GM12878 (cell line): ENCODE data around the gene GPR141. TPM values are rescaled to one million over a fixed set of nuclear protein-coding genes. Genes with fewer than 3 reads are reported as not detected.

Source experiments
- ATAC-seq: fragments of 200-7000 bp; cut with Tn5 transposase; 3 replicates; pipeline ENCODE4 v1.9.1; 2020; ENCODE audit warnings: mild to moderate bottlenecking, moderate library complexity
- BruUV-seq: library from RNA; stranded (reverse); fragments of 400-500 nt; replicated peaks from 2 replicates; lab custom pipeline; 2021; lab: Mats Ljungman, UMichigan
- CTCF ChIA-PET: fragments of 300-600 bp; sonication (Branson Sonifier 250); formaldehyde crosslinking; extraction: SDS; loops from one replicate; lab custom pipeline; 2021; ENCODE audit warnings: inconsistent platforms; lab: Yijun Ruan, JAX
- POLR2A ChIA-PET: fragments of 350-600 bp; formaldehyde crosslinking; extraction: SDS; loops from one replicate; lab custom pipeline; 2021; ENCODE audit warnings: inconsistent platforms; lab: Charles Lee
- RAD21 ChIA-PET: fragments of 300-600 bp; sonication (Branson Sonifier 250); formaldehyde crosslinking; loops from one replicate; lab custom pipeline; 2023; ENCODE audit warnings: antibody characterized with exemption; ENCODE audit not compliant: unreplicated experiment; lab: Charles Lee
- SMC1A ChIA-PET: fragments of 300-600 bp; sonication (Branson Sonifier 250); formaldehyde crosslinking; loops from one replicate; lab custom pipeline; 2023; ENCODE audit not compliant: unreplicated experiment, uncharacterized antibody; lab: Charles Lee
- DNase-seq: peaks from one replicate; pipeline ENCODE4 v3.0.0-alpha.2; 2011; ENCODE audit warnings: low read depth, low spot score
- FAIRE-seq: peaks from 3 replicates; lab custom pipeline; 2011; peaks lifted over from hg19 to GRCh38; lab: Jason Lieb, UNC
- H2AFZ ChIP-seq: 2 replicates; pipeline ENCODE4 v1.6.0; 2011; ENCODE audit warnings: low read depth, low read length, control low read depth; ENCODE audit not compliant: control insufficient read depth
- H3K27ac ChIP-seq: 2 replicates; pipeline ENCODE4 v1.5.1; 2011; ENCODE audit warnings: control low read depth; ENCODE audit not compliant: control insufficient read depth, insufficient read depth
- H3K27me3 ChIP-seq, 2 experiments: replicated peaks in 1 of 2; 2 replicates each; pipeline versions ENCODE4 v1.6.0 to v1.6.1; 2011; ENCODE audit warnings: low read length in 1 of 2; ENCODE audit not compliant: control insufficient read depth in 2 of 2, insufficient read depth in 2 of 2
- H3K36me3 ChIP-seq, 2 experiments: 2 replicates each; pipeline ENCODE4 v1.5.1; 2011; ENCODE audit warnings: low read length in 1 of 2; ENCODE audit not compliant: control insufficient read depth in 2 of 2, insufficient read depth in 2 of 2
- H3K4me1 ChIP-seq: 2 replicates; pipeline ENCODE4 v1.6.1; 2011; ENCODE audit warnings: mild to moderate bottlenecking, low read length, moderate library complexity, mixed read lengths; ENCODE audit not compliant: control insufficient read depth, insufficient read depth
- H3K4me2 ChIP-seq: 2 replicates; pipeline ENCODE4 v1.6.0; 2011; ENCODE audit warnings: control low read depth; ENCODE audit not compliant: control insufficient read depth, insufficient read depth
- H3K4me3 ChIP-seq: fragments of 200-600 bp; sonication (generic); 2 replicates; pipeline ENCODE4 v1.5.1; 2016
- H3K79me2 ChIP-seq: 2 replicates; pipeline ENCODE4 v1.6.0; 2011; ENCODE audit warnings: low read length; ENCODE audit not compliant: control insufficient read depth, insufficient read depth
- H3K9ac ChIP-seq: 2 replicates; pipeline ENCODE4 v1.8.0; 2011; ENCODE audit warnings: low read length, control low read depth, mixed read lengths; ENCODE audit not compliant: control insufficient read depth, insufficient read depth
- H3K9me3 ChIP-seq: replicated peaks from 3 replicates; pipeline ENCODE4 v1.5.1; 2011; ENCODE audit warnings: mild to moderate bottlenecking, low read length; ENCODE audit not compliant: control insufficient read depth, insufficient read depth
- H4K20me1 ChIP-seq: 2 replicates; pipeline ENCODE4 v1.6.0; 2011; ENCODE audit not compliant: control insufficient read depth, insufficient read depth
- BACH1 ChIP-seq: fragments of 450-650 bp; IDR thresholded peaks from 2 replicates; pipeline ENCODE4 v1.6.1; 2017; ENCODE audit warnings: mild to moderate bottlenecking, borderline replicate concordance
- BMI1 ChIP-seq: fragments of 450-650 bp; IDR thresholded peaks from 2 replicates; pipeline ENCODE4 v1.6.1; 2016; ENCODE audit warnings: mild to moderate bottlenecking, moderate library complexity, borderline replicate concordance
- CBFB ChIP-seq: IDR thresholded peaks from 2 replicates; pipeline ENCODE4 v1.6.1; 2016; ENCODE audit warnings: antibody characterized with exemption, low read depth
- CHD2 ChIP-seq: IDR thresholded peaks from 2 replicates; pipeline ENCODE4 v1.6.1; 2011; ENCODE audit warnings: low read depth, low read length, improper control_type of control experiment, borderline replicate concordance
- MYC ChIP-seq: IDR thresholded peaks from 2 replicates; pipeline ENCODE4 v1.6.1; 2011; ENCODE audit warnings: mild to moderate bottlenecking, low read length, moderate library complexity, inconsistent platforms; ENCODE audit not compliant: insufficient read depth, insufficient replicate concordance, insufficient read length, severe bottlenecking
- SREBF2 ChIP-seq: IDR thresholded peaks from 2 replicates; pipeline ENCODE4 v1.6.1; 2012; ENCODE audit warnings: mild to moderate bottlenecking, low read length
- WGBS: methylation state at CpG from one replicate; pipeline ENCODE4 v1.1.6; 2016; ENCODE audit warnings: low lambda C conversion rate; ENCODE audit not compliant: insufficient replicate concordance, insufficient coverage; ENCODE audit errors: missing lambda C conversion rate; 5-methylcytosine and 5-hydroxymethylcytosine counted together
- in situ Hi-C: fragments of 300-500 bp; cut with MboI; formaldehyde crosslinking; loops from 9 replicates; pipeline ENCODE4 v1.14.3; 2018; ENCODE audit warnings: mixed read lengths
- intact Hi-C: fragments of 100-400 bp; cut with micrococcal nuclease; formaldehyde crosslinking; loops from one replicate; pipeline ENCODE4 v1.14.2; 2022; ENCODE audit not compliant: unreplicated experiment
- polyA plus RNA-seq, 11 experiments: library from polyadenylated mRNA; depleted of rRNA in 4 of 11; unstranded in 6 of 11; stranded (reverse) in 5 of 11; fragments of >200 nt; fragmentation: Nextera tagmentation in 4 of 11; fragmentation: Illumina TruSeq in 1 of 11; extraction: Ambion mirVana in 4 of 11; extraction: Trizol in 1 of 11; gene quantifications; 1 replicate in 1 of 11; 2 replicates in 10 of 11; pipeline versions ENCODE4 v1.2.1 to v1.2.3, GENCODE V29; 2011 to 2016; ENCODE audit warnings: inconsistent platforms in 2 of 11, missing spikeins in 2 of 11, low read depth in 1 of 11
- total RNA-seq, 4 experiments: library from RNA; depleted of rRNA in 3 of 4; stranded (reverse); fragments of >200 nt in 3 of 4; fragmentation: Illumina TruSeq in 1 of 4; extraction: Trizol in 1 of 4; gene quantifications; 2 replicates each; pipeline versions ENCODE4 v1.2.1 to v1.2.3, GENCODE V29; 2013 to 2021
- TF ChIP-seq, protein P1 (sequence below): fragments of 450-650 bp; IDR thresholded peaks from 2 replicates; pipeline ENCODE4 v1.6.1; 2016; ENCODE audit warnings: mild to moderate bottlenecking, moderate library complexity, borderline replicate concordance
- TF ChIP-seq, protein P2 (sequence below): IDR thresholded peaks from 2 replicates; pipeline ENCODE4 v1.6.1; 2011; ENCODE audit warnings: borderline replicate concordance, low read depth, mild to moderate bottlenecking, moderate library complexity, low read length; ENCODE audit not compliant: insufficient read depth, poor library complexity, severe bottlenecking
- TF ChIP-seq, protein P3 (sequence below), 3 experiments: IDR thresholded peaks in 2 of 3; conservative IDR thresholded peaks in 1 of 3; 2 replicates each; pipeline ENCODE4 v1.5.1; 2011; ENCODE audit warnings: low read depth in 3 of 3, low read length in 3 of 3, mild to moderate bottlenecking in 3 of 3, control low read depth in 2 of 3, moderate library complexity in 2 of 3, inconsistent platforms in 1 of 3, mixed read lengths in 1 of 3; ENCODE audit not compliant: control insufficient read depth in 2 of 3, insufficient read depth in 1 of 3; ENCODE audit errors: extremely low read depth in 1 of 3
- TF ChIP-seq, protein P4 (sequence below): fragments of 450-650 bp; formaldehyde crosslinking; IDR thresholded peaks from 2 replicates; pipeline ENCODE4 v1.4.0; 2022; ENCODE audit warnings: mild to moderate bottlenecking, moderate library complexity

The GPR141 gene
- total and polyA plus RNA-seq, 10 of the 15 experiments (the other 5 are each of a cell fraction or from before 2014, with no cell fraction given) = 0.56 to 3.9 (median 1.2) TPM

DNA sequence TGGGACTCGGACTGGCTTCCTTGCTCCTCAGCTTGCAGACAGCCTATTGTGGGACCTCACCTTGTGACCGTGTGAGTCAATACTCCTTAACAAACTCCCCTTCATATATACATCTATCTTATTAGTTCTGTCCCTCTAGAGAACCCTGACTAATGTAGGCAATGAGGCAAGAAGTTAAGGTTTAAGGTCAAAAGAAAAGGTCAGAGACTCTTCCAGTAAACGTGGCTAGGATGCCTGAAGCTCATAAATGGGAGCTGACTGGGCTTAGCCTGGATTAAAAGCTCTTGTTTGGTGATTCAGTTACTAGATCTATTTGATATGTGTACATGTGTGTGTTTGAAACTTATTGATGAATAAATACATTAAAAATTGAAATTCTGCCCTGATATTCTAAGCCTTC, 10.6 kb upstream of the GPR141 start (continued):
- TF ChIP-seq, protein P1, sequence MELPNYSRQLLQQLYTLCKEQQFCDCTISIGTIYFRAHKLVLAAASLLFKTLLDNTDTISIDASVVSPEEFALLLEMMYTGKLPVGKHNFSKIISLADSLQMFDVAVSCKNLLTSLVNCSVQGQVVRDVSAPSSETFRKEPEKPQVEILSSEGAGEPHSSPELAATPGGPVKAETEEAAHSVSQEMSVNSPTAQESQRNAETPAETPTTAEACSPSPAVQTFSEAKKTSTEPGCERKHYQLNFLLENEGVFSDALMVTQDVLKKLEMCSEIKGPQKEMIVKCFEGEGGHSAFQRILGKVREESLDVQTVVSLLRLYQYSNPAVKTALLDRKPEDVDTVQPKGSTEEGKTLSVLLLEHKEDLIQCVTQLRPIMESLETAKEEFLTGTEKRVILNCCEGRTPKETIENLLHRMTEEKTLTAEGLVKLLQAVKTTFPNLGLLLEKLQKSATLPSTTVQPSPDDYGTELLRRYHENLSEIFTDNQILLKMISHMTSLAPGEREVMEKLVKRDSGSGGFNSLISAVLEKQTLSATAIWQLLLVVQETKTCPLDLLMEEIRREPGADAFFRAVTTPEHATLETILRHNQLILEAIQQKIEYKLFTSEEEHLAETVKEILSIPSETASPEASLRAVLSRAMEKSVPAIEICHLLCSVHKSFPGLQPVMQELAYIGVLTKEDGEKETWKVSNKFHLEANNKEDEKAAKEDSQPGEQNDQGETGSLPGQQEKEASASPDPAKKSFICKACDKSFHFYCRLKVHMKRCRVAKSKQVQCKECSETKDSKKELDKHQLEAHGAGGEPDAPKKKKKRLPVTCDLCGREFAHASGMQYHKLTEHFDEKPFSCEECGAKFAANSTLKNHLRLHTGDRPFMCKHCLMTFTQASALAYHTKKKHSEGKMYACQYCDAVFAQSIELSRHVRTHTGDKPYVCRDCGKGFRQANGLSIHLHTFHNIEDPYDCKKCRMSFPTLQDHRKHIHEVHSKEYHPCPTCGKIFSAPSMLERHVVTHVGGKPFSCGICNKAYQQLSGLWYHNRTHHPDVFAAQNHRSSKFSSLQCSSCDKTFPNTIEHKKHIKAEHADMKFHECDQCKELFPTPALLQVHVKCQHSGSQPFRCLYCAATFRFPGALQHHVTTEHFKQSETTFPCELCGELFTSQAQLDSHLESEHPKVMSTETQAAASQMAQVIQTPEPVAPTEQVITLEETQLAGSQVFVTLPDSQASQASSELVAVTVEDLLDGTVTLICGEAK = no peak

DNA sequence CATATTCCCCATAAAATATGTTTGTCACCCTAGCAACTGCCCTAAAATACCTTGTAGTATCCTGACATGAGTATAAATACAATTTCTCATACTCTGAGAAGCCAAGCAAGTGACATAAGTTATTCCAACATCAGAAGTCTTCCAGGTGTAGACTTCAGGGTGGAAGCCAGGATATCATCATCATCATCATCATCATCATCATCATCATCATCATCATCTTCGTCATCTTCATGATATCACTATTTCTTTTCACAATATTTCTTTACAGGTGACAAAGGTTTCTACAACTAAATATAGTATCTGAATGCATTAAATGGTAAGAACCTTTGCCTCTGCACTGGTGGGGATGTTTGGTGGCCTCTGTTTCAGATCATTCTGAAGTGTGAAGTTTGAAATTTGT, 10.0 kb upstream of the GPR141 start:
- Histone ChIP-seq H3K36me3 (no peaks in the 10 kb centered on the region), H3K9ac (no peak overlapping the region), H2AFZ (no peak overlapping the region), H3K4me3 (no peak overlapping the region), H3K27ac (no peak overlapping the region), H3K79me2 (no peaks in the 10 kb centered on the region), H3K27me3 (no peaks in the 10 kb centered on the region), H3K4me2 (no peak overlapping the region), H3K9me3 (no peaks in the 10 kb centered on the region; the same call in 2 of the 3 replicates), H4K20me1 (no peaks in the 10 kb centered on the region), H3K4me1 (peaks cover 4% of the 10 kb centered on the region)
- SMC1A ChIA-PET = no interaction called here
- ATAC-seq (no peak), DNase-seq (no peak), FAIRE-seq (no peak)
- POLR2A ChIA-PET = no interaction called here
- intact Hi-C loops = no loop called here
- no TSS peak for BruUV-seq
- RAD21 ChIA-PET = no interaction called here
- CTCF ChIA-PET = interaction anchor here (0.9 to 2.1 kb wide), 4 partner anchors 10 to 78 kb away, joined by 3 to 8 read pairs (median 3); partner anchors contain the start of gene GPR141
- in situ Hi-C loops = no loop called here
- WGBS = 54% methylated on average over 1 of the region's 1 CpG
- TF ChIP-seq SREBF2 = no peak
- TF ChIP-seq BMI1 = no peak
- no peak for TF ChIP-seq CHD2
- TF ChIP-seq MYC = no peak
- TF ChIP-seq, protein P2, sequence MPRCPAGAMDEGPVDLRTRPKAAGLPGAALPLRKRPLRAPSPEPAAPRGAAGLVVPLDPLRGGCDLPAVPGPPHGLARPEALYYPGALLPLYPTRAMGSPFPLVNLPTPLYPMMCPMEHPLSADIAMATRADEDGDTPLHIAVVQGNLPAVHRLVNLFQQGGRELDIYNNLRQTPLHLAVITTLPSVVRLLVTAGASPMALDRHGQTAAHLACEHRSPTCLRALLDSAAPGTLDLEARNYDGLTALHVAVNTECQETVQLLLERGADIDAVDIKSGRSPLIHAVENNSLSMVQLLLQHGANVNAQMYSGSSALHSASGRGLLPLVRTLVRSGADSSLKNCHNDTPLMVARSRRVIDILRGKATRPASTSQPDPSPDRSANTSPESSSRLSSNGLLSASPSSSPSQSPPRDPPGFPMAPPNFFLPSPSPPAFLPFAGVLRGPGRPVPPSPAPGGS = no peak
- TF ChIP-seq BACH1 = no peak
- TF ChIP-seq, protein P3, sequence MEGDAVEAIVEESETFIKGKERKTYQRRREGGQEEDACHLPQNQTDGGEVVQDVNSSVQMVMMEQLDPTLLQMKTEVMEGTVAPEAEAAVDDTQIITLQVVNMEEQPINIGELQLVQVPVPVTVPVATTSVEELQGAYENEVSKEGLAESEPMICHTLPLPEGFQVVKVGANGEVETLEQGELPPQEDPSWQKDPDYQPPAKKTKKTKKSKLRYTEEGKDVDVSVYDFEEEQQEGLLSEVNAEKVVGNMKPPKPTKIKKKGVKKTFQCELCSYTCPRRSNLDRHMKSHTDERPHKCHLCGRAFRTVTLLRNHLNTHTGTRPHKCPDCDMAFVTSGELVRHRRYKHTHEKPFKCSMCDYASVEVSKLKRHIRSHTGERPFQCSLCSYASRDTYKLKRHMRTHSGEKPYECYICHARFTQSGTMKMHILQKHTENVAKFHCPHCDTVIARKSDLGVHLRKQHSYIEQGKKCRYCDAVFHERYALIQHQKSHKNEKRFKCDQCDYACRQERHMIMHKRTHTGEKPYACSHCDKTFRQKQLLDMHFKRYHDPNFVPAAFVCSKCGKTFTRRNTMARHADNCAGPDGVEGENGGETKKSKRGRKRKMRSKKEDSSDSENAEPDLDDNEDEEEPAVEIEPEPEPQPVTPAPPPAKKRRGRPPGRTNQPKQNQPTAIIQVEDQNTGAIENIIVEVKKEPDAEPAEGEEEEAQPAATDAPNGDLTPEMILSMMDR (IDR thresholded peaks at IDR 0.05 in 2 of 3, conservative IDR thresholded peaks at IDR 0.05 in 1 of 3; ENCODE audit: control insufficient read depth in 2 of 3, extremely low read depth in 1 of 3, insufficient read depth in 1 of 3, low read depth in 3 of 3, low read length in 3 of 3) = no peak
- no peak for TF ChIP-seq CBFB
- TF ChIP-seq, protein P4, sequence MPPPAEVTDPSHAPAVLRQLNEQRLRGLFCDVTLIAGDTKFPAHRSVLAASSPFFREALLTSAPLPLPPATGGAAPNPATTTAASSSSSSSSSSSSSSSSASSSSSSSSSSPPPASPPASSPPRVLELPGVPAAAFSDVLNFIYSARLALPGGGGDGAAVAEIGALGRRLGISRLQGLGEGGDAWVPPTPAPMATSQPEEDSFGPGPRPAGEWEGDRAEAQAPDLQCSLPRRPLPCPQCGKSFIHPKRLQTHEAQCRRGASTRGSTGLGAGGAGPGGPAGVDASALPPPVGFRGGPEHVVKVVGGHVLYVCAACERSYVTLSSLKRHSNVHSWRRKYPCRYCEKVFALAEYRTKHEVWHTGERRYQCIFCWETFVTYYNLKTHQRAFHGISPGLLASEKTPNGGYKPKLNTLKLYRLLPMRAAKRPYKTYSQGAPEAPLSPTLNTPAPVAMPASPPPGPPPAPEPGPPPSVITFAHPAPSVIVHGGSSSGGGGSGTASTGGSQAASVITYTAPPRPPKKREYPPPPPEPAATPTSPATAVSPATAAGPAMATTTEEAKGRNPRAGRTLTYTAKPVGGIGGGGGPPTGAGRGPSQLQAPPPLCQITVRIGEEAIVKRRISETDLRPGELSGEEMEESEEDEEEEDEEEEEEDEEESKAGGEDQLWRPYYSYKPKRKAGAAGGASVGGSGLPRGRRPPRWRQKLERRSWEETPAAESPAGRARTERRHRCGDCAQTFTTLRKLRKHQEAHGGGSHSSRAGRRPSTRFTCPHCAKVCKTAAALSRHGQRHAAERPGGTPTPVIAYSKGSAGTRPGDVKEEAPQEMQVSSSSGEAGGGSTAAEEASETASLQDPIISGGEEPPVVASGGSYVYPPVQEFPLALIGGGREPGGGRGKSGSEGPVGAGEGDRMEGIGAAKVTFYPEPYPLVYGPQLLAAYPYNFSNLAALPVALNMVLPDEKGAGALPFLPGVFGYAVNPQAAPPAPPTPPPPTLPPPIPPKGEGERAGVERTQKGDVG (CRISPR knock-in tag) = no peak
